Loucy (cell line): ENCODE measurements around the gene CHERP.

Experiments
- H2AFZ ChIP-seq: fragments of 200-600 bp; sonication (generic); 2 replicates; pipeline ENCODE4 v1.6.0; 2016; ENCODE audit warnings: antibody characterized with exemption, mild to moderate bottlenecking, low read length, moderate library complexity
- H3F3A ChIP-seq: fragments of 200-600 bp; 2 replicates; pipeline ENCODE4 v1.6.0; 2016; ENCODE audit warnings: antibody characterized with exemption, low read depth, mild to moderate bottlenecking
- H3K27me3 ChIP-seq: fragments of 200-600 bp; sonication (generic); 2 replicates; pipeline ENCODE4 v1.6.1; 2014; ENCODE audit warnings: low read length, mild to moderate bottlenecking; ENCODE audit not compliant: insufficient read depth, poor library complexity, severe bottlenecking
- H3K36me3 ChIP-seq: fragments of 200-600 bp; sonication (generic); 2 replicates; pipeline ENCODE4 v1.6.1; 2016; ENCODE audit warnings: low read length; ENCODE audit not compliant: insufficient read depth
- H3K4me1 ChIP-seq: fragments of 200-600 bp; sonication (generic); 2 replicates; pipeline ENCODE4 v1.5.1; 2014; ENCODE audit warnings: low read length, mild to moderate bottlenecking; ENCODE audit not compliant: insufficient read depth, poor library complexity, severe bottlenecking
- H3K4me2 ChIP-seq: fragments of 200-600 bp; sonication (generic); 2 replicates; pipeline ENCODE4 v1.6.0; 2014; ENCODE audit warnings: antibody characterized with exemption, low read length, low read depth, mild to moderate bottlenecking; ENCODE audit not compliant: poor library complexity, severe bottlenecking
- H3K4me3 ChIP-seq: fragments of 200-600 bp; sonication (generic); 2 replicates; pipeline ENCODE4 v1.5.1; 2014; ENCODE audit warnings: low read length, mild to moderate bottlenecking, mixed read lengths; ENCODE audit not compliant: poor library complexity, severe bottlenecking
- H3K79me2 ChIP-seq: fragments of 200-600 bp; sonication (generic); 2 replicates; pipeline ENCODE4 v1.6.1; 2014; ENCODE audit warnings: low read length; ENCODE audit not compliant: insufficient read depth
- H3K9ac ChIP-seq: fragments of 200-600 bp; sonication (generic); 2 replicates; pipeline ENCODE4 v1.6.0; 2014; ENCODE audit warnings: mild to moderate bottlenecking, low read depth, low read length, moderate library complexity; ENCODE audit not compliant: poor library complexity, severe bottlenecking
- H3K9me2 ChIP-seq: fragments of 200-600 bp; sonication (generic); replicated peaks from 2 replicates; pipeline ENCODE4 v1.6.1; 2016; ENCODE audit warnings: low read depth, low read length, mixed read lengths
- H3K9me3 ChIP-seq: fragments of 200-600 bp; sonication (generic); 2 replicates; pipeline ENCODE4 v1.6.1; 2014; ENCODE audit warnings: mild to moderate bottlenecking, antibody characterized with exemption, low read length, low read depth; ENCODE audit not compliant: insufficient read depth
- H4K20me1 ChIP-seq: fragments of 200-600 bp; sonication (generic); 2 replicates; pipeline ENCODE4 v1.6.0; 2014; ENCODE audit warnings: antibody characterized with exemption, low read length, mild to moderate bottlenecking; ENCODE audit not compliant: insufficient read depth, poor library complexity, severe bottlenecking
- EZH2phosphoT487 ChIP-seq: fragments of 200-600 bp; IDR thresholded peaks from 2 replicates; pipeline ENCODE4 v1.6.1; 2018; ENCODE audit warnings: antibody characterized with exemption, mild to moderate bottlenecking, moderate library complexity, borderline replicate concordance
- TF ChIP-seq, protein P1 (sequence below): fragments of 200-600 bp; sonication (generic); conservative IDR thresholded peaks from 2 replicates; pipeline ENCODE4 v1.5.1; 2014; ENCODE audit warnings: mild to moderate bottlenecking, antibody characterized with exemption, low read length

CHERP gene

GRCh38 chr19:16562608-16563025, 20.4 kb upstream of the CHERP start:
- Histone ChIP-seq H3K79me2 (peaks cover 14% of the 10 kb centered on the region; the same call in 1 of the 2 replicates), H3K9me2 (no peaks in the 10 kb centered on the region), H3K4me2 (no peak overlapping the region), H3F3A (peaks cover 16% of the 10 kb centered on the region), H3K9ac (no peak overlapping the region), H3K9me3 (no peaks in the 10 kb centered on the region), H3K27me3 (no peaks in the 10 kb centered on the region), H3K4me1 (peaks cover 25% of the 10 kb centered on the region), H3K4me3 (no peak overlapping the region), H4K20me1 (no peaks in the 10 kb centered on the region), H3K36me3 (peaks cover 34% of the 10 kb centered on the region; the same call in 1 of the 2 replicates), H2AFZ (no peak overlapping the region)
- TF ChIP-seq, protein P1, sequence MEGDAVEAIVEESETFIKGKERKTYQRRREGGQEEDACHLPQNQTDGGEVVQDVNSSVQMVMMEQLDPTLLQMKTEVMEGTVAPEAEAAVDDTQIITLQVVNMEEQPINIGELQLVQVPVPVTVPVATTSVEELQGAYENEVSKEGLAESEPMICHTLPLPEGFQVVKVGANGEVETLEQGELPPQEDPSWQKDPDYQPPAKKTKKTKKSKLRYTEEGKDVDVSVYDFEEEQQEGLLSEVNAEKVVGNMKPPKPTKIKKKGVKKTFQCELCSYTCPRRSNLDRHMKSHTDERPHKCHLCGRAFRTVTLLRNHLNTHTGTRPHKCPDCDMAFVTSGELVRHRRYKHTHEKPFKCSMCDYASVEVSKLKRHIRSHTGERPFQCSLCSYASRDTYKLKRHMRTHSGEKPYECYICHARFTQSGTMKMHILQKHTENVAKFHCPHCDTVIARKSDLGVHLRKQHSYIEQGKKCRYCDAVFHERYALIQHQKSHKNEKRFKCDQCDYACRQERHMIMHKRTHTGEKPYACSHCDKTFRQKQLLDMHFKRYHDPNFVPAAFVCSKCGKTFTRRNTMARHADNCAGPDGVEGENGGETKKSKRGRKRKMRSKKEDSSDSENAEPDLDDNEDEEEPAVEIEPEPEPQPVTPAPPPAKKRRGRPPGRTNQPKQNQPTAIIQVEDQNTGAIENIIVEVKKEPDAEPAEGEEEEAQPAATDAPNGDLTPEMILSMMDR = no peak
- TF ChIP-seq EZH2phosphoT487 = no peak

DNA sequence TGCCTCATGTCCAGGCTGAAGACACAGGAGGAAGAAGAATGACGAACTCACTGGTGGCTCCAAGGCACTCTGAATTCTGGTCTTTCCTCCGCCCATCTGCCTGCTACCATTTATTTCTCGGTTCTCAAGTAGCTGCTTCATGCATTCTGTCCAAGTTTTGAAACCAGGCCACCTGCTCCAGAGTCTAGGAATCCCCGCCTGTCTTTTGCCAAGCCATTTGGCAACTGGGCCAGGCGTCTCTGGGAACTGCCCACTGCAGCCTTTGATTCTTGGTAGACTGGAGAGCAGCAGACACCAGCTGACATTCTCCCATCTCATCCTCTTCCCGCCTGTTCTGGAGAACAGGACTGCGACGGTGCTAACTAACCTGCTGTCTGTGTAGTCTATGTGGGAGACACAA, 19.1 kb upstream of the CHERP start:
- Histone ChIP-seq H3K36me3 (peaks cover 28% of the 10 kb centered on the region; the same call in 1 of the 2 replicates), H3K9me2 (no peaks in the 10 kb centered on the region), H3K4me1 (peaks cover 17% of the 10 kb centered on the region), H3K4me2 (no peak overlapping the region), H3K79me2 (peaks cover 8% of the 10 kb centered on the region; the same call in 1 of the 2 replicates), H2AFZ (no peak overlapping the region), H3F3A (peaks cover 4% of the 10 kb centered on the region), H3K9me3 (no peaks in the 10 kb centered on the region), H3K4me3 (no peak overlapping the region), H3K27me3 (no peaks in the 10 kb centered on the region), H4K20me1 (no peaks in the 10 kb centered on the region), H3K9ac (no peak overlapping the region)
- TF ChIP-seq EZH2phosphoT487 = no peak
- TF ChIP-seq, protein P1 = no peak

- Histone ChIP-seq H4K20me1 (no peaks in the 10 kb centered on the region), H3K9me3 (no peaks in the 10 kb centered on the region), H3K79me2 (peaks cover 5% of the 10 kb centered on the region; the same call in 1 of the 2 replicates), H3K4me2 (no peak overlapping the region), H3K9ac (no peak overlapping the region), H3K27me3 (no peaks in the 10 kb centered on the region), H3K36me3 (peaks cover 30% of the 10 kb centered on the region; the same call in 1 of the 2 replicates), H3K4me1 (peaks cover 6% of the 10 kb centered on the region), H3K4me3 (no peak overlapping the region), H3K9me2 (no peaks in the 10 kb centered on the region), H2AFZ (no peak overlapping the region), H3F3A (no peaks in the 10 kb centered on the region)
- no peak for TF ChIP-seq EZH2phosphoT487
- TF ChIP-seq, protein P1 = no peak
Measured at GRCh38 chr19:16559780-16560276, 17.6 kb upstream of the CHERP start.
